Measurements from ENCODE around the gene CNTN1.

DNA sequence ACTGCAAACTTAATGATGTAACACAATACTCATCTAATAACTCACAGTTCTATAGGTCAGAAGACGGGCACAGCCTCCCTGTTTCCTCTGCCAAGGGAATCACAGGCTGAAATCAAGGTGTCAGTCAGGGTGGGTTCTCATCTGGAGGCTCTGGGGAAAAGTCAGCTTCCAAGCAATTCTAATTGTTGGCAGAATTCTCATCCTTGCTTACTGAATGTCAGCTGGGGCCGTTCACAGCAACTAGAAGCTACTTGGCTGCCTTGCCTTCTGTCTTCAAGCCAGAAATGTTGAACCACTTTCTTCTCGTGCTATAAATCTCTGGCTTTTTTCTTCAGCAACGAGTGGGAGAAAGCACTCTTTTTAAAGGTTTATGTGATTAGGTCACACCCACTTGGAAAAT, 415.8 kb downstream of the CNTN1 start:
- TF ChIP-seq CTCF (IDR thresholded peaks at IDR 0.05) (no peak), POLR2A (IDR thresholded peaks at IDR 0.05) (no peak)
